HG03571 (cell line): ENCODE data around the gene MEF2D.

Source experiments
- ATAC-seq: cut with Tn5 transposase; IDR thresholded peaks from one replicate; pipeline ENCODE4 v1.9.1; 2021; ENCODE audit not compliant: unreplicated experiment

The MEF2D gene

GRCh38 chr1:156500543-156500792 lies at the start of gene MEF2D:
Gene MEF2D, minus strand, starts transcription at chr1:156500775. Its CDS starts 17,483 bp downstream, at chr1:156483292.
- no peak for ATAC-seq

- no peak for ATAC-seq
Measured at GRCh38 chr1:156550346-156550745, 49.8 kb upstream of the MEF2D start.

- no peak for ATAC-seq
Measured at GRCh38 chr1:156549831-156550230, 49.3 kb upstream of the MEF2D start.

- ATAC-seq = no peak
Measured at GRCh38 chr1:156549390-156549789, 48.8 kb upstream of the MEF2D start.

- ATAC-seq = no peak
Measured at GRCh38 chr1:156547982-156548381, 47.4 kb upstream of the MEF2D start.

- ATAC-seq = no peak
Measured at GRCh38 chr1:156547434-156547833, 46.9 kb upstream of the MEF2D start.

GRCh38 chr1:156546267-156546666 lies 45.7 kb upstream of the MEF2D start:
- ATAC-seq = no peak

- no peak for ATAC-seq
Measured at GRCh38 chr1:156544592-156545102, 44.1 kb upstream of the MEF2D start.

- no peak for ATAC-seq
Measured at GRCh38 chr1:156543066-156543465, 42.5 kb upstream of the MEF2D start.

- no peak for ATAC-seq
Measured at GRCh38 chr1:156540955-156541354, 40.4 kb upstream of the MEF2D start.

GRCh38 chr1:156539818-156540355 lies 39.3 kb upstream of the MEF2D start:
- no peak for ATAC-seq

GRCh38 chr1:156538711-156539440 lies 38.3 kb upstream of the MEF2D start:
- ATAC-seq = no peak

- ATAC-seq = no peak
Measured at GRCh38 chr1:156537027-156537426, 36.5 kb upstream of the MEF2D start.

GRCh38 chr1:156534424-156535060 lies 34.0 kb upstream of the MEF2D start:
- no peak for ATAC-seq

- ATAC-seq = no peak
Measured at GRCh38 chr1:156533568-156534220, 33.1 kb upstream of the MEF2D start.

- ATAC-seq = no peak
Measured at GRCh38 chr1:156532374-156532773, 31.8 kb upstream of the MEF2D start.

- ATAC-seq = no peak
Measured at GRCh38 chr1:156530006-156530405, 29.4 kb upstream of the MEF2D start.

GRCh38 chr1:156528875-156529425 lies 28.4 kb upstream of the MEF2D start:
- ATAC-seq = no peak

- ATAC-seq = no peak
Measured at GRCh38 chr1:156528231-156528630, 27.7 kb upstream of the MEF2D start.

- ATAC-seq = no peak
Measured at GRCh38 chr1:156527584-156527983, 27.0 kb upstream of the MEF2D start.

- no peak for ATAC-seq
Measured at GRCh38 chr1:156525856-156526489, 25.4 kb upstream of the MEF2D start.
